Measurements from ENCODE around the gene CST9L. TPM values are rescaled to one million over a fixed set of nuclear protein-coding genes. Genes with fewer than 3 reads are reported as not detected.

CST9L gene
- total and polyA plus RNA-seq, 4 donors = not detected

DNA sequence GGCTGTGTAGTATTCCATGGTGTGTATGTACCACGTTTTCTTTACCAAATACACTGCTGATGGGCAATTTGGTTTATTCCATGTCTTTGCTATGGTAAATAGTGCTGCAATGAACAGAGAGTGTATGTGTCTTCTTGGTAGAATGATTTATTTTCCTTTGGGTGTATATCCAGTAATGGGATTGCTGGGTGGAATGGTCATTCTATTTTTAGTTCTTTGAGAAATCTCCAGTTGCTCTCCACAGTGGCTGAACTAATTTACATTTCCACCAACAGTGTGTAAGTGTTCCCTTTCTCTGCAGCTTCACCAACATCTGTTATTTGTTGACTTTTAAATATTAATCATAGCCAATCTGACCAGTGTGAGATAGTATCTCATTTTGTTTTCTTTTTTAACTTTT is 13.9 kb downstream of the CST9L start:
- TF ChIP-seq NR2F2 (IDR thresholded peaks at IDR 0.05) (no peak), HNF4G (IDR thresholded peaks at IDR 0.05) (no peak), RAD21 (IDR thresholded peaks at IDR 0.05) (no peak), SP1 (IDR thresholded peaks at IDR 0.05) (no peak), RXRA (IDR thresholded peaks at IDR 0.05) (no peak), HNF4A (conservative IDR thresholded peaks at IDR 0.05) (no peak), GABPA (IDR thresholded peaks at IDR 0.05 in 1 of 2, conservative IDR thresholded peaks at IDR 0.05 in 1 of 2) (no peak), EGR1 (IDR thresholded peaks at IDR 0.05; ENCODE audit: low read depth in 2 of 2) (no peak), JUND (IDR thresholded peaks at IDR 0.05) (no peak), FOXA1 (IDR thresholded peaks at IDR 0.05) (no peak)
- TF ChIP-seq, protein P1, sequence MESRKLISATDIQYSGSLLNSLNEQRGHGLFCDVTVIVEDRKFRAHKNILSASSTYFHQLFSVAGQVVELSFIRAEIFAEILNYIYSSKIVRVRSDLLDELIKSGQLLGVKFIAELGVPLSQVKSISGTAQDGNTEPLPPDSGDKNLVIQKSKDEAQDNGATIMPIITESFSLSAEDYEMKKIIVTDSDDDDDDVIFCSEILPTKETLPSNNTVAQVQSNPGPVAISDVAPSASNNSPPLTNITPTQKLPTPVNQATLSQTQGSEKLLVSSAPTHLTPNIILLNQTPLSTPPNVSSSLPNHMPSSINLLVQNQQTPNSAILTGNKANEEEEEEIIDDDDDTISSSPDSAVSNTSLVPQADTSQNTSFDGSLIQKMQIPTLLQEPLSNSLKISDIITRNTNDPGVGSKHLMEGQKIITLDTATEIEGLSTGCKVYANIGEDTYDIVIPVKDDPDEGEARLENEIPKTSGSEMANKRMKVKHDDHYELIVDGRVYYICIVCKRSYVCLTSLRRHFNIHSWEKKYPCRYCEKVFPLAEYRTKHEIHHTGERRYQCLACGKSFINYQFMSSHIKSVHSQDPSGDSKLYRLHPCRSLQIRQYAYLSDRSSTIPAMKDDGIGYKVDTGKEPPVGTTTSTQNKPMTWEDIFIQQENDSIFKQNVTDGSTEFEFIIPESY (IDR thresholded peaks at IDR 0.05) = no peak
- TF ChIP-seq, protein P2, sequence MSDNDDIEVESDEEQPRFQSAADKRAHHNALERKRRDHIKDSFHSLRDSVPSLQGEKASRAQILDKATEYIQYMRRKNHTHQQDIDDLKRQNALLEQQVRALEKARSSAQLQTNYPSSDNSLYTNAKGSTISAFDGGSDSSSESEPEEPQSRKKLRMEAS (IDR thresholded peaks at IDR 0.05) = no peak
- TF ChIP-seq, protein P3, sequence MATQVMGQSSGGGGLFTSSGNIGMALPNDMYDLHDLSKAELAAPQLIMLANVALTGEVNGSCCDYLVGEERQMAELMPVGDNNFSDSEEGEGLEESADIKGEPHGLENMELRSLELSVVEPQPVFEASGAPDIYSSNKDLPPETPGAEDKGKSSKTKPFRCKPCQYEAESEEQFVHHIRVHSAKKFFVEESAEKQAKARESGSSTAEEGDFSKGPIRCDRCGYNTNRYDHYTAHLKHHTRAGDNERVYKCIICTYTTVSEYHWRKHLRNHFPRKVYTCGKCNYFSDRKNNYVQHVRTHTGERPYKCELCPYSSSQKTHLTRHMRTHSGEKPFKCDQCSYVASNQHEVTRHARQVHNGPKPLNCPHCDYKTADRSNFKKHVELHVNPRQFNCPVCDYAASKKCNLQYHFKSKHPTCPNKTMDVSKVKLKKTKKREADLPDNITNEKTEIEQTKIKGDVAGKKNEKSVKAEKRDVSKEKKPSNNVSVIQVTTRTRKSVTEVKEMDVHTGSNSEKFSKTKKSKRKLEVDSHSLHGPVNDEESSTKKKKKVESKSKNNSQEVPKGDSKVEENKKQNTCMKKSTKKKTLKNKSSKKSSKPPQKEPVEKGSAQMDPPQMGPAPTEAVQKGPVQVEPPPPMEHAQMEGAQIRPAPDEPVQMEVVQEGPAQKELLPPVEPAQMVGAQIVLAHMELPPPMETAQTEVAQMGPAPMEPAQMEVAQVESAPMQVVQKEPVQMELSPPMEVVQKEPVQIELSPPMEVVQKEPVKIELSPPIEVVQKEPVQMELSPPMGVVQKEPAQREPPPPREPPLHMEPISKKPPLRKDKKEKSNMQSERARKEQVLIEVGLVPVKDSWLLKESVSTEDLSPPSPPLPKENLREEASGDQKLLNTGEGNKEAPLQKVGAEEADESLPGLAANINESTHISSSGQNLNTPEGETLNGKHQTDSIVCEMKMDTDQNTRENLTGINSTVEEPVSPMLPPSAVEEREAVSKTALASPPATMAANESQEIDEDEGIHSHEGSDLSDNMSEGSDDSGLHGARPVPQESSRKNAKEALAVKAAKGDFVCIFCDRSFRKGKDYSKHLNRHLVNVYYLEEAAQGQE (IDR thresholded peaks at IDR 0.05) = no peak
- 53% methylated on average over 1 of the region's 1 CpG for WGBS

GRCh38 chr20:23551786-23552185 is 16.5 kb downstream of the CST9L start:
- H3K9me3 ChIP-seq (ENCODE audit: control insufficient read depth in 4 of 4, low read length in 3 of 4) = peaks cover 0 to 3% (median 0%) of the 10 kb centered on the region in 4 donors
- H3K4me1 ChIP-seq (ENCODE audit: control insufficient read depth in 4 of 4, insufficient read depth in 4 of 4, low read length in 3 of 4) = no peaks in the 10 kb centered on the region
- no peaks in the 10 kb centered on the region for H3K27me3 ChIP-seq (ENCODE audit: control insufficient read depth in 4 of 4, insufficient read depth in 4 of 4, low read length in 3 of 4)
- TF ChIP-seq NR2F2 (IDR thresholded peaks at IDR 0.05) = no peak
- TF ChIP-seq HNF4G (IDR thresholded peaks at IDR 0.05) = no peak
- H3K9ac ChIP-seq (ENCODE audit: low read depth in 1 of 2, low read length in 2 of 2) = no peak overlapping the region
- H3K27ac ChIP-seq (ENCODE audit: low read depth in 1 of 2, low read length in 2 of 2) = no peak overlapping the region
- no peak for DNase-seq (ENCODE audit: low spot score)
- no peaks in the 10 kb centered on the region for H3K36me3 ChIP-seq (ENCODE audit: control insufficient read depth in 4 of 4, insufficient read depth in 3 of 4, low read depth in 1 of 4, low read length in 3 of 4)
- H3K4me3 ChIP-seq (ENCODE audit: low read depth in 1 of 3, low read length in 3 of 3) = no peak overlapping the region

More for the DNA sequence above, 13.9 kb downstream of the CST9L start:
- H3K27me3 ChIP-seq (ENCODE audit: control insufficient read depth in 4 of 4, insufficient read depth in 4 of 4, low read length in 3 of 4) = no peaks in the 10 kb centered on the region
- H3K4me3 ChIP-seq (ENCODE audit: low read depth in 1 of 3, low read length in 3 of 3) = no peak overlapping the region
- H3K9me3 ChIP-seq (ENCODE audit: control insufficient read depth in 4 of 4, low read length in 3 of 4) = peaks cover 0 to 10% (median 0%) of the 10 kb centered on the region in 4 donors
- H3K9ac ChIP-seq (ENCODE audit: low read depth in 1 of 2, low read length in 2 of 2) = no peak overlapping the region
- no peaks in the 10 kb centered on the region for H3K4me1 ChIP-seq (ENCODE audit: control insufficient read depth in 4 of 4, insufficient read depth in 4 of 4, low read length in 3 of 4)
- DNase-seq (ENCODE audit: low spot score) = no peak
- no peak overlapping the region for H3K27ac ChIP-seq (ENCODE audit: low read depth in 1 of 2, low read length in 2 of 2)
- H3K36me3 ChIP-seq (ENCODE audit: control insufficient read depth in 4 of 4, insufficient read depth in 3 of 4, low read depth in 1 of 4, low read length in 3 of 4) = no peaks in the 10 kb centered on the region

DNA sequence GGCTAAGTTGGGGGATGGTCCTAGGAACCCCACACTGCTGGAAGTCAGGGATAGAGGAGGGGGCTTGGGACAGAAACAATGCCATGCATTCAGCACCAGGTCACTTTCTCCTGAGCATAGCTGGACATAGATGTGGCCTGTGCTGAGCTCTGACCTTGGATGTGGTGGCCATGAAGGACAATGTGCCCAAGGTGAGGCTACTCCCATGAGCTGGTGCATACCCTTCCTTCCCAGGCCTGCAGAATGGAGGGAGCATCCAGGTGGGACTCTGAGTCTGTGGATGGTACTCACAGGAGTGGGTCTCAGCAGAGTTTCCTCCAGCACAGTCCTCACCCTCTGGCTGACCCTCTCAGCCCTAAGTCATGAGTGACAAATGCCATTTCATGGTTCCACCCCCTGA is 16.9 kb downstream of the CST9L start:
- H3K27ac ChIP-seq (ENCODE audit: low read depth in 1 of 2, low read length in 2 of 2) = no peak overlapping the region
- H3K4me3 ChIP-seq (ENCODE audit: low read depth in 1 of 3, low read length in 3 of 3) = no peak overlapping the region
- no peaks in the 10 kb centered on the region for H3K27me3 ChIP-seq (ENCODE audit: control insufficient read depth in 4 of 4, insufficient read depth in 4 of 4, low read length in 3 of 4)
- no peak for DNase-seq (ENCODE audit: low spot score)
- no peak overlapping the region for H3K9ac ChIP-seq (ENCODE audit: low read depth in 1 of 2, low read length in 2 of 2)
- H3K4me1 ChIP-seq (ENCODE audit: control insufficient read depth in 4 of 4, insufficient read depth in 4 of 4, low read length in 3 of 4) = no peaks in the 10 kb centered on the region
- no peak for TF ChIP-seq FOXA1 (IDR thresholded peaks at IDR 0.05)
- TF ChIP-seq, protein P4, sequence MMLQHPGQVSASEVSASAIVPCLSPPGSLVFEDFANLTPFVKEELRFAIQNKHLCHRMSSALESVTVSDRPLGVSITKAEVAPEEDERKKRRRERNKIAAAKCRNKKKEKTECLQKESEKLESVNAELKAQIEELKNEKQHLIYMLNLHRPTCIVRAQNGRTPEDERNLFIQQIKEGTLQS (IDR thresholded peaks at IDR 0.05) = no peak
- TF ChIP-seq TAF1 (conservative IDR thresholded peaks at IDR 0.05) = no peak
- TF ChIP-seq FOXA2 (IDR thresholded peaks at IDR 0.05) = no peak
- no peaks in the 10 kb centered on the region for H3K36me3 ChIP-seq (ENCODE audit: control insufficient read depth in 4 of 4, insufficient read depth in 3 of 4, low read depth in 1 of 4, low read length in 3 of 4)
- H3K9me3 ChIP-seq (ENCODE audit: control insufficient read depth in 4 of 4, low read length in 3 of 4) = peaks cover 0 to 3% (median 0%) of the 10 kb centered on the region in 4 donors

Measured in liver (tissue), 9 donors.